MM.1S (cell line): Measurements from ENCODE around the gene KLHL35.

Experiments
- CTCF ChIP-seq: fragments of 300-600 bp; sonication (generic); IDR thresholded peaks from 2 replicates; pipeline ENCODE4 v1.5.1; 2016; ENCODE audit warnings: antibody characterized with exemption, low read length, mixed read lengths
- EZH2 ChIP-seq: fragments of 300-600 bp; sonication (generic); optimal IDR thresholded peaks from 2 replicates; pipeline ENCODE3; 2017; ENCODE audit warnings: low read depth, mild to moderate bottlenecking, antibody characterized with exemption, low read length, mixed read lengths
- EZH2phosphoT487 ChIP-seq: fragments of 300-600 bp; sonication (generic); IDR thresholded peaks from 2 replicates; pipeline ENCODE4 v1.6.1; 2018; ENCODE audit warnings: antibody characterized with exemption, low read length

GRCh38 chr11:75402002-75402773 is 30.8 kb downstream of the KLHL35 start:
- TF ChIP-seq CTCF (peak; percentile 28; the same call in 1 of the 2 replicates), EZH2phosphoT487 (no peak), EZH2 (no peak)
